Stimulated activated CD8-positive, alpha-beta memory T cell treated with anti-CD3 and anti-CD28 coated beads, Interleukin-4, amount 100 ng/mL, for 24 hours (primary cell): ENCODE data around the gene DYNLT1.

Source experiments
- DNase-seq: peaks from one replicate; pipeline ENCODE4 v3.0.0-alpha.2; 2020; ENCODE audit warnings: low read depth

Gene DYNLT1

DNA sequence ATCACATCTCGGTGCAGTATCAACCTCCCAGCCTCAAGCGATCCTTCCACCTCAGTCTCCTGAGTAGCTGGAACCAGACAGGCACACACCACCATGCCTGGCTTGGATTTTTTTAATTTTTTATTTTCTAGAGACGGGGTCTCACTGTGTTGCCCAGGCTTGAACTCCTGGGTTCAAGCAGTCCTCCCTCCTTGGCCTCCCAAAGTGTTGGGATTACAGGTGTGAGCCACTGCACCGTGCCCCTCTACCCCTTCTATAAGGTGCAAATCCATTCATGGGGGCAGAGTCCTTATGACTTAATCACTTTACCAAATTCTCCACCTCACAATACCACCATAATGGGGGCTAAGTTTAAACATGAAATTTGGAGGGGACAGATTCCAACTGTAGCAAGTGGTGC lies 47.0 kb downstream of the DYNLT1 start:
- DNase-seq, result no peak

DNA sequence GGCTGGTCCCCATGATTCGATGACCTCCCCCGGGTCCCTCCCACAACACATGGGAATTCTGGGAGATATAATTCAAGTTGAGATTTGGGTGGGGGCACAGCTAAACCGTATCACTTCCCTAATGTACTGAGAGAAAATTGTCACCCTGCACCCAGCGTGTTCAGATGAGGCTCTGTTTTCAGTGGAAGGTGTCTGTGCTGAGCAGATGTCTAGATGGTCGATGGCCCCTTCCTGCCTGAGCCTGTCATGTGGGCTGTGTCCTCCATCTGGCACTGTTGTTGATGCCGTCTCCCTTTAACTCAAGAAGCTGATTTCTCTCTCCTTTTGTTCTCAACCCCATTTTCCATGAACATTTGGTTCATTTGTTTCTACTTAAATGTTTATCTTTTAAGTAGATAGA lies 47.7 kb downstream of the DYNLT1 start:
- no peak for DNase-seq

DNA sequence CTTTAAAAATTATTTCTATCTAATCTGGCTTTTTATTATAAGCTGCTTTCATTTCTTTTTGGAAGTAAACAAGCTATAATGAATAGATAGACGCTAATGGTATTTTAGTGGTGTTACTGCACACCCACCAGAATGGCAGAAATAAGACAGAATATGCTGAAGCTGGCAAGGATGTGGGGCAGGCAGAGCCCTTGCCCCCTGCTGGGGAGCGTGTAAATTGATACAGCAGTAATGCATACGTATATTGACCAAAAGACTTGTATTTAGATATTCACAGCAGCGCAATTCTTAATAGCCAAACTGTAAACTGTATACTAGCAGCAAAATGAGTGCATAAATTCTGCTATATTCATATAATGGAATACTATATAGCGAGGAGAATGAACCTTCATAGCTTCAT lies 49.3 kb downstream of the DYNLT1 start:
- DNase-seq, result no peak

DNA sequence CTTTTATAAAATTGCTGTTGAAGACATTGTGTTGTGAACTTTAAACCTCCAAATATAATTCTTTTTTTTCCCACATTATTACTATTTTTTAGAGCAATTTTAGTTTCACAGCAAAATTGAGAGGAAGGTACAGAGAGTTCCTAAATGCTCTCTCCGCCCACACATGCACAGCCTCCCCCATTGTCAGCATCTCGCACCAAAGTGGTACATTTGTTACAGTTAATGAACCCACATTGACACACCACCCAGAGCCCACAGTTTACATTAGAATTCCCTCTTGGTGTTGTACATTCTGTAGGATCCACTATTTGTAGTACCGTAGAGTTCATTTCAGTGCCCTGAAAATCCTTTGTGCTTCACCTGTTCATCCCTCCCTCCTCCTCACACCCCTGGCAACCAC lies 50.9 kb downstream of the DYNLT1 start:
- DNase-seq, result no peak

DNA sequence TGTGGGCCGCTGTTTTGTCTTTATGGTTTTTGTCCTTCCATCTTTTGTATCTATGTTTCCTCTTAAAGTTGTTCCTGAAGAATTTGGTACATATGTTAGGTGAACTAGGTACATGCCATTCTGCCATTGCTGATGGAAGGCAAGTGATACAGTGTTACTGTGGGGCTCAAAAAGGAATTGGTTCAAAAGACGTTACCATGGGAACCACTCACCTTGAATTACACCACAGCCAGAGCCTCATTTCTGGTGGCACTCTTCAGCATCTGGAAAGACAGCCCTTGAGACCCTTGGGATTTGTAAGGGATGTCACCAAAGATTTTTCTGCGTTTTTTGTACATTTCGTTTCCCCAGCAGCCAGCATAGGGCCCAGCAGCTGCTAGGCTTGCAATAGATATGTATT lies 52.7 kb downstream of the DYNLT1 start:
- DNase-seq, result no peak

DNA sequence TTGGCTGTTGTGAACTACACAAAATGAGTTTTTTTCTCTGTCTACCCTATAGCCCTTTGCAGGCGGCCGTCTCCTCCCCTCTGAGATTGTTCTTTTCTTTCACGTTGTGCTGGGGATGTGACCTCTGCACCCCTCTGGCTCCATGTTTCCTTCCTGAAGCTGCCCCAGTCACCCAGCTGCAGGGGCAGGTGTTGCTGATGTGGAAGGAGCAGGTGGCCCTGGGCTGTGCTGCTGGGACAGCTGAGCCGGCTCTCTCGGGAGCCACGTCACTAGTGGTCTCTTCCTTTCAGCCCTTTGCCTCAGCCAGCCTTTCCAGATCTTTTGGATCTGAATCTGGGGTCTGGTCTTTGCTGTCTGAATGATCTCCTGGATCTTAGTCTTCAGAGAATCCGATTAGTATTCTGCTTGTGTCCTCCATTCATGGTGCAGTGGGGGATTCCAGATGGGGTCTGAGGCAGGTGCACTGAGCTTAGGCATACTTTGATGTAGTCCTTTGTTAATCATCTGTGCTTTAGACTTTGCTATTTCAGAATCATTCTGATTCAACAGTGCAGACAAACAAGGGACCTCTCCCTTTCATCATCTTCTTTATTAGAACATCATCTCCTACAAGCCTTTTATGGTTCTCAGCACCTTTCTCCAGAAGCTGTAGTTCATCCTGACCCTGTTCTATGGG lies 53.3 kb downstream of the DYNLT1 start:
- no peak for DNase-seq

DNA sequence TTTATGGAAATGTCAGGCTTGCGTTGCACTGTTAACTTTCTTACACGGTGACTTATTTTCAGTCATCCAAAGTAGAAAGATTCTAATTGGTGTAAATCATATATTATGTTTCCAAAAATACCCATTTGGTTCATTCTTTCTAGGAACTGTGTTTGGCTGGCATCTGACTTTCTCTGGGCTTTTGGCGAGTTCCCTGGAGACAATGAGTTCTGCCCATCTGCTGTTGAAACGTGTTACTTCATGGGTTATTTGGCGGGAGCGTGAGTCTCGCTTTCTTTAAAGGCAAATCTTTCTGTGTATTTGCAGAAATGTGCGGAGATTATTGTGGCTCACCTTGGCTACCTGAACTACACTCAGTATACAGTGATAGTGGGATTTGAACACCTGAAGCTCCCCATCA lies 55.2 kb downstream of the DYNLT1 start:
- DNase-seq, result no peak

DNA sequence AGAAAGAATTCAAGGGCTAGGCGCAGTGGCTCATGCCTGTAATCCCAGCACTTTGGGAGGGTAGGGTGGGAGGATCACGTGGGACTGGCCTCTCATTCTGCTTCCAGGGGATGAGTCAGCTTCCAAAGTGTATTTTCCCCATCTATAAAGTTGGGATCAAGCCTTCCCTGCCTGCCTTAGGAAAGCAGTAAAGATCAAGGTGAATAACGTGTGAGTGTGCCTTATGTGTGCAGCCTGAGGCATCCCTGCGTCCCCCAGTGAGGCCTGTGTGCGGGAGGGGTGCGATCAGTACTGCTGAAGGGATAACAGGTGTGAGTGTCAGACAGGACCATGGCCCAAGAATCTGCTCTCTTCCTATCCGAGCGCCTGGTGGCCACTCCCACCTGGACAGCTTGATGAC lies 57.9 kb downstream of the DYNLT1 start:
- DNase-seq, result no peak
